IPS-18a (cell line): Measurements from ENCODE around the gene PGAP3.
A peak's percentile ranks its signal among the peaks of the same experiment; 100 is the strongest.

ENCODE experiments used
- H3K27ac ChIP-seq: one replicate; pipeline ENCODE4 v1.5.1; 2013; ENCODE audit warnings: low read length
- H3K27me3 ChIP-seq: one replicate; pipeline ENCODE4 v1.6.1; 2013; ENCODE audit warnings: mild to moderate bottlenecking, low read length; ENCODE audit not compliant: control insufficient read depth, insufficient read depth
- H3K36me3 ChIP-seq: one replicate; pipeline ENCODE4 v1.6.1; 2013; ENCODE audit warnings: low read depth, low read length; ENCODE audit not compliant: control insufficient read depth
- H3K4me1 ChIP-seq: one replicate; pipeline ENCODE4 v1.6.1; 2013; ENCODE audit warnings: low read depth, low read length; ENCODE audit not compliant: control insufficient read depth
- H3K4me3 ChIP-seq: one replicate; pipeline ENCODE4 v1.5.1; 2013; ENCODE audit warnings: low read length
- H3K9ac ChIP-seq: one replicate; pipeline ENCODE4 v1.6.1; 2013; ENCODE audit warnings: mild to moderate bottlenecking, low read length, moderate library complexity
- H3K9me3 ChIP-seq: one replicate; pipeline ENCODE4 v1.6.1; 2013; ENCODE audit warnings: low read depth, low read length; ENCODE audit not compliant: control insufficient read depth

PGAP3 gene

GRCh38 chr17:39642291-39643074, 45.4 kb downstream of the PGAP3 start:
- Histone ChIP-seq H3K27me3 (no peaks in the 10 kb centered on the region), H3K27ac (no peak overlapping the region)

GRCh38 chr17:39641883-39642282, 46.0 kb downstream of the PGAP3 start:
- peaks cover 21% of the 10 kb centered on the region for H3K4me1 ChIP-seq

More at GRCh38 chr17:39642291-39643074, 45.4 kb downstream of the PGAP3 start:
- peaks cover 21% of the 10 kb centered on the region for H3K4me1 ChIP-seq
- no peak overlapping the region for H3K9ac ChIP-seq
- no peak overlapping the region for H3K4me3 ChIP-seq
- no peaks in the 10 kb centered on the region for H3K9me3 ChIP-seq
- no peaks in the 10 kb centered on the region for H3K36me3 ChIP-seq

GRCh38 chr17:39641097-39641496, 46.8 kb downstream of the PGAP3 start:
- Histone ChIP-seq H3K9ac (no peak overlapping the region), H3K36me3 (no peaks in the 10 kb centered on the region)

More at GRCh38 chr17:39641883-39642282, 46.0 kb downstream of the PGAP3 start:
- Histone ChIP-seq H3K36me3 (no peaks in the 10 kb centered on the region), H3K9ac (no peak overlapping the region), H3K27me3 (no peaks in the 10 kb centered on the region), H3K4me3 (no peak overlapping the region), H3K27ac (no peak overlapping the region), H3K9me3 (no peaks in the 10 kb centered on the region)

GRCh38 chr17:39640591-39641031, 47.2 kb downstream of the PGAP3 start:
- Histone ChIP-seq H3K9ac (no peak overlapping the region), H3K4me3 (no peak overlapping the region), H3K27ac (no peak overlapping the region), H3K4me1 (peaks cover 32% of the 10 kb centered on the region), H3K36me3 (no peaks in the 10 kb centered on the region), H3K27me3 (no peaks in the 10 kb centered on the region), H3K9me3 (no peaks in the 10 kb centered on the region)

More at GRCh38 chr17:39641097-39641496, 46.8 kb downstream of the PGAP3 start:
- Histone ChIP-seq H3K4me1 (peaks cover 28% of the 10 kb centered on the region), H3K9me3 (no peaks in the 10 kb centered on the region), H3K4me3 (no peak overlapping the region), H3K27ac (no peak overlapping the region), H3K27me3 (no peaks in the 10 kb centered on the region)

GRCh38 chr17:39639566-39640458, 48.0 kb downstream of the PGAP3 start:
- no peaks in the 10 kb centered on the region for H3K9me3 ChIP-seq
- H3K9ac ChIP-seq = no peak overlapping the region
- H3K27ac ChIP-seq = no peak overlapping the region
- H3K4me3 ChIP-seq = no peak overlapping the region
- H3K36me3 ChIP-seq = no peaks in the 10 kb centered on the region
- peaks cover 28% of the 10 kb centered on the region for H3K4me1 ChIP-seq
- H3K27me3 ChIP-seq = no peaks in the 10 kb centered on the region

- Histone ChIP-seq H3K9me3 (no peaks in the 10 kb centered on the region), H3K27me3 (no peaks in the 10 kb centered on the region), H3K4me1 (peaks cover 26% of the 10 kb centered on the region), H3K27ac (no peak overlapping the region), H3K9ac (no peak overlapping the region), H3K36me3 (no peaks in the 10 kb centered on the region), H3K4me3 (no peak overlapping the region)
These were observed 48.8 kb downstream of the PGAP3 start for GRCh38 chr17:39639043-39639442.

GRCh38 chr17:39638317-39638716, 49.5 kb downstream of the PGAP3 start:
- Histone ChIP-seq H3K27me3 (no peaks in the 10 kb centered on the region), H3K36me3 (no peaks in the 10 kb centered on the region), H3K9me3 (no peaks in the 10 kb centered on the region), H3K4me1 (peaks cover 26% of the 10 kb centered on the region), H3K4me3 (peak overlapping the region; percentile 85), H3K27ac (no peak overlapping the region), H3K9ac (no peak overlapping the region)

- Histone ChIP-seq H3K4me3 (peak within 1 kb of the TSS; percentile 85), H3K27me3 (no peaks in the 10 kb centered on the region), H3K36me3 (no peaks in the 10 kb centered on the region), H3K9ac (peak within 1 kb of the TSS; percentile 57), H3K27ac (no peak within 1 kb of the TSS), H3K9me3 (no peaks in the 10 kb centered on the region), H3K4me1 (peaks cover 31% of the 10 kb centered on the region)
These were observed 50.7 kb downstream of the PGAP3 start, which contains the start of gene STARD3 for GRCh38 chr17:39636927-39637736. STARD3 (plus strand) TSS chr17:39637144; CDS start chr17:39653532, 16,388 bp downstream.

- Histone ChIP-seq H3K36me3 (no peaks in the 10 kb centered on the region), H3K27me3 (no peaks in the 10 kb centered on the region), H3K4me1 (peaks cover 35% of the 10 kb centered on the region), H3K27ac (no peak overlapping the region), H3K9ac (peak overlapping the region; percentile 23), H3K9me3 (no peaks in the 10 kb centered on the region), H3K4me3 (peak overlapping the region; percentile 85)
These were observed 51.3 kb downstream of the PGAP3 start for GRCh38 chr17:39636587-39636926.

- Histone ChIP-seq H3K9me3 (no peaks in the 10 kb centered on the region), H3K27ac (no peak overlapping the region), H3K4me3 (no peak overlapping the region), H3K9ac (no peak overlapping the region), H3K27me3 (no peaks in the 10 kb centered on the region), H3K36me3 (no peaks in the 10 kb centered on the region), H3K4me1 (peaks cover 42% of the 10 kb centered on the region)
These were observed 52.2 kb downstream of the PGAP3 start for GRCh38 chr17:39635614-39636176.
